H1 (cell line): Measurements from ENCODE around the gene ACTR3C. TPM values are rescaled to one million over a fixed set of nuclear protein-coding genes. Genes with fewer than 3 reads are reported as not detected.

Experiments used
- CTCF ChIA-PET: fragments of 300-600 bp; sonication (Branson Sonifier 250); formaldehyde crosslinking; loops from one replicate; lab custom pipeline; 2021; ENCODE audit not compliant: partially characterized antibody; lab: Charles Lee
- POLR2A ChIA-PET: fragments of 300-600 bp; sonication (Branson Sonifier 250); formaldehyde crosslinking; loops from one replicate; lab custom pipeline; 2021; ENCODE audit warnings: inconsistent platforms; ENCODE audit not compliant: partially characterized antibody; lab: Charles Lee
- DNase-seq, 2 experiments: peaks; one replicate each; pipeline versions ENCODE4 v3.0.0 to v3.0.0-alpha.2; 2010 to 2022; ENCODE audit warnings: low spot score in 2 of 2, low read depth in 1 of 2, mixed read lengths in 1 of 2
- FAIRE-seq: peaks from 2 replicates; lab custom pipeline; 2011; peaks lifted over from hg19 to GRCh38; lab: Jason Lieb, UNC
- H2AFZ ChIP-seq: 2 replicates; pipeline ENCODE4 v1.8.1; 2012; ENCODE audit warnings: low read length, inconsistent platforms
- H2AK5ac ChIP-seq: 2 replicates; pipeline ENCODE4 v1.6.1; 2013; ENCODE audit warnings: low read depth, low read length
- H2BK120ac ChIP-seq: replicated peaks from 2 replicates; pipeline ENCODE3; 2013; ENCODE audit warnings: low read depth, low read length, inconsistent platforms
- H2BK12ac ChIP-seq: 2 replicates; pipeline ENCODE4 v1.6.1; 2013; ENCODE audit warnings: low read depth, low read length
- H2BK15ac ChIP-seq: 2 replicates; pipeline ENCODE4 v1.6.1; 2013; ENCODE audit warnings: low read length
- H2BK20ac ChIP-seq: 2 replicates; pipeline ENCODE4 v1.6.1; 2013; ENCODE audit warnings: low read length
- H2BK5ac ChIP-seq: 2 replicates; pipeline ENCODE4 v1.6.1; 2013; ENCODE audit warnings: low read depth, low read length
- H3K14ac ChIP-seq: 2 replicates; pipeline ENCODE4 v1.6.1; 2013; ENCODE audit warnings: inconsistent platforms; ENCODE audit not compliant: insufficient read length
- H3K18ac ChIP-seq: 2 replicates; pipeline ENCODE4 v1.6.1; 2013; ENCODE audit warnings: low read length; ENCODE audit errors: extremely low read depth
- H3K23ac ChIP-seq: 2 replicates; pipeline ENCODE4 v1.6.1; 2013; ENCODE audit warnings: inconsistent platforms; ENCODE audit not compliant: insufficient read length
- H3K23me2 ChIP-seq: 2 replicates; pipeline ENCODE4 v1.6.1; 2013; ENCODE audit warnings: low read depth, low read length
- H3K27ac ChIP-seq: 2 replicates; pipeline ENCODE4 v1.6.1; 2011; ENCODE audit warnings: low read depth, low read length, inconsistent platforms
- H3K27me3 ChIP-seq, 4 experiments: replicated peaks in 1 of 4; 1 replicate in 1 of 4; 2 replicates in 3 of 4; pipeline versions ENCODE4 v1.6.1 to v1.8.1; 2011 to 2013; ENCODE audit warnings: low read length in 3 of 4, mild to moderate bottlenecking in 3 of 4, inconsistent platforms in 2 of 4, mixed read lengths in 2 of 4, moderate library complexity in 1 of 4; ENCODE audit not compliant: control insufficient read depth in 3 of 4, insufficient read depth in 3 of 4; ENCODE audit errors: extremely low read depth in 1 of 4
- H3K36me3 ChIP-seq, 4 experiments: 2 replicates each; pipeline versions ENCODE4 v1.6.1 to v1.8.1; 2011 to 2013; ENCODE audit warnings: mild to moderate bottlenecking in 4 of 4, low read length in 3 of 4, moderate library complexity in 2 of 4, control low read depth in 1 of 4, inconsistent platforms in 1 of 4; ENCODE audit not compliant: insufficient read depth in 4 of 4, control insufficient read depth in 2 of 4
- H3K4ac ChIP-seq: replicated peaks from 2 replicates; pipeline ENCODE3; 2013; ENCODE audit warnings: low read length, low read depth, mixed read lengths, inconsistent platforms; ENCODE audit not compliant: insufficient read length
- H3K4me1 ChIP-seq, 4 experiments: replicated peaks in 1 of 4; 1 replicate in 1 of 4; 2 replicates in 3 of 4; pipeline versions ENCODE4 v1.6.1 to v1.8.1; 2011 to 2013; ENCODE audit warnings: low read length in 3 of 4, inconsistent platforms in 2 of 4, mixed read lengths in 1 of 4; ENCODE audit not compliant: insufficient read depth in 4 of 4, control insufficient read depth in 3 of 4
- H3K4me2 ChIP-seq, 2 experiments: 2 replicates each; pipeline versions ENCODE4 v1.6.1 to v1.8.1; 2011 to 2013; ENCODE audit warnings: low read depth in 2 of 2, low read length in 2 of 2, control low read depth in 1 of 2, inconsistent platforms in 1 of 2, mild to moderate bottlenecking in 1 of 2; ENCODE audit not compliant: insufficient read depth in 1 of 2
- H3K4me3 ChIP-seq, 4 experiments: fragments of 200-600, 300-600 bp in 1 of 4; sonication (generic), shearing (Covaris generic), sonication (Bioruptor Twin) in 1 of 4; 2 replicates each; pipeline versions ENCODE4 v1.5.1 to v1.8.1; 2011 to 2016; ENCODE audit warnings: low read length in 4 of 4, low read depth in 3 of 4, control low read depth in 2 of 4, inconsistent platforms in 2 of 4, mild to moderate bottlenecking in 2 of 4, mixed read lengths in 1 of 4, moderate library complexity in 1 of 4; ENCODE audit not compliant: insufficient read depth in 2 of 4; ENCODE audit errors: extremely low read depth in 1 of 4
- H3K56ac ChIP-seq: replicated peaks from 2 replicates; pipeline ENCODE3; 2013; ENCODE audit warnings: low read depth, mild to moderate bottlenecking, mixed read lengths, low read length, inconsistent platforms; ENCODE audit not compliant: insufficient read length
- H3K79me1 ChIP-seq: 2 replicates; pipeline ENCODE4 v1.6.1; 2013; ENCODE audit warnings: low read depth, low read length, control low read depth
- H3K79me2 ChIP-seq, 2 experiments: 2 replicates each; pipeline versions ENCODE4 v1.6.1 to v1.8.1; 2012 to 2013; ENCODE audit warnings: low read length in 2 of 2, mild to moderate bottlenecking in 2 of 2, inconsistent platforms in 1 of 2; ENCODE audit not compliant: insufficient read depth in 2 of 2, control insufficient read depth in 1 of 2
- H3K9ac ChIP-seq, 4 experiments: replicated peaks in 1 of 4; 1 replicate in 1 of 4; 2 replicates in 3 of 4; pipeline versions ENCODE4 v1.6.1 to v1.8.1; 2011 to 2013; ENCODE audit warnings: low read depth in 3 of 4, low read length in 3 of 4, control low read depth in 2 of 4, mild to moderate bottlenecking in 2 of 4, moderate library complexity in 2 of 4, inconsistent platforms in 1 of 4; ENCODE audit errors: extremely low read depth in 1 of 4
- H3K9me3 ChIP-seq, 2 experiments: 2 replicates each; pipeline versions ENCODE4 v1.6.1 to v1.8.1; 2012 to 2013; ENCODE audit warnings: mild to moderate bottlenecking in 2 of 2, moderate library complexity in 2 of 2, control low read depth in 1 of 2, inconsistent platforms in 1 of 2, low read depth in 1 of 2, low read length in 1 of 2, mixed read lengths in 1 of 2; ENCODE audit not compliant: insufficient read depth in 2 of 2
- H4K20me1 ChIP-seq, 2 experiments: replicated peaks in 1 of 2; 2 replicates each; pipeline versions ENCODE3 to v1.8.1; 2011 to 2013; ENCODE audit warnings: inconsistent platforms in 2 of 2, low read length in 2 of 2, mild to moderate bottlenecking in 1 of 2; ENCODE audit not compliant: insufficient read depth in 2 of 2, control insufficient read depth in 1 of 2
- H4K5ac ChIP-seq: 2 replicates; pipeline ENCODE4 v1.6.1; 2013; ENCODE audit warnings: low read length, low read depth, mixed read lengths, inconsistent platforms; ENCODE audit not compliant: insufficient read length
- H4K8ac ChIP-seq: 2 replicates; pipeline ENCODE4 v1.8.0; 2013; ENCODE audit warnings: mild to moderate bottlenecking, moderate library complexity, low read length, inconsistent platforms; ENCODE audit not compliant: insufficient read depth; ENCODE audit errors: extremely low read depth
- H4K91ac ChIP-seq: replicated peaks from 2 replicates; pipeline ENCODE3; 2013; ENCODE audit warnings: low read length, mixed read lengths, inconsistent platforms; ENCODE audit not compliant: insufficient read length
- CHD2 ChIP-seq: IDR thresholded peaks from 2 replicates; pipeline ENCODE4 v1.6.1; 2012; ENCODE audit warnings: low read length, improper control_type of control experiment
- EP300 ChIP-seq, 2 experiments: IDR thresholded peaks; 1 replicate in 1 of 2; 2 replicates in 1 of 2; pipeline ENCODE4 v1.6.1; 2011 to 2012; ENCODE audit warnings: low read depth in 2 of 2, low read length in 2 of 2, mild to moderate bottlenecking in 2 of 2, borderline replicate concordance in 1 of 2, inconsistent platforms in 1 of 2, moderate library complexity in 1 of 2
- FOSL1 ChIP-seq: IDR thresholded peaks from 2 replicates; pipeline ENCODE4 v1.6.1; 2011; ENCODE audit warnings: mild to moderate bottlenecking, low read depth, low read length, moderate library complexity; ENCODE audit not compliant: insufficient read depth
- GABPA ChIP-seq: IDR thresholded peaks from 2 replicates; pipeline ENCODE4 v1.6.1; 2011; ENCODE audit warnings: mild to moderate bottlenecking, low read length, moderate library complexity, borderline replicate concordance; ENCODE audit not compliant: insufficient read depth
- JUND ChIP-seq: IDR thresholded peaks from 2 replicates; pipeline ENCODE4 v1.6.1; 2011; ENCODE audit warnings: mild to moderate bottlenecking, improper control_type of control experiment, low read length
- KDM4A ChIP-seq: IDR thresholded peaks from one replicate; pipeline ENCODE4 v1.7.1; 2012; ENCODE audit warnings: low read depth, mild to moderate bottlenecking, moderate library complexity, low read length, inconsistent platforms; ENCODE audit not compliant: severe bottlenecking
- RXRA ChIP-seq: IDR thresholded peaks from 2 replicates; pipeline ENCODE4 v1.6.1; 2011; ENCODE audit warnings: low read depth, mild to moderate bottlenecking, low read length, moderate library complexity; ENCODE audit not compliant: insufficient read depth
- TBP ChIP-seq: IDR thresholded peaks from 2 replicates; pipeline ENCODE4 v1.6.1; 2011; ENCODE audit warnings: low read depth, low read length, improper control_type of control experiment
- WGBS, 2 experiments: shearing (Covaris generic) in 1 of 2; methylation state at CpG; one replicate each; pipeline versions ENCODE4 v1.1.6 to v1.1.7; 2013 to 2015; ENCODE audit warnings: low lambda C conversion rate in 2 of 2, mixed read lengths in 2 of 2, inconsistent platforms in 1 of 2, low coverage in 1 of 2, missing lambda C conversion rate in 1 of 2; ENCODE audit not compliant: insufficient replicate concordance in 2 of 2, insufficient coverage in 1 of 2, insufficient read length in 1 of 2; ENCODE audit errors: extremely low coverage in 1 of 2, missing lambda C conversion rate in 1 of 2; 5-methylcytosine and 5-hydroxymethylcytosine counted together
- polyA plus RNA-seq, 7 experiments: library from polyadenylated mRNA; depleted of rRNA in 3 of 7; stranded (reverse) in 5 of 7; unstranded in 2 of 7; fragments of >200 nt in 5 of 7; fragments of 200-250 nt in 2 of 7; gene quantifications; 1 replicate in 5 of 7; 2 replicates in 1 of 7; 4 replicates in 1 of 7; pipeline versions ENCODE4 v1.2.1 to v1.2.3, GENCODE V29; 2011 to 2013; ENCODE audit warnings: missing spikeins in 2 of 7, mixed read lengths in 2 of 7
- total RNA-seq: library from RNA; stranded (reverse); fragmentation: NEBNext Ultra II Directional; extraction: Animal tissue kit (Norgen Biotek cat#: 25700); gene quantifications from 2 replicates; pipeline ENCODE4 v1.2.1, GENCODE V29; 2021
- TF ChIP-seq, protein P1 (sequence below): IDR thresholded peaks from 2 replicates; pipeline ENCODE4 v1.6.1; 2011; ENCODE audit warnings: low read length, improper control_type of control experiment

Gene ACTR3C
- total and polyA plus RNA-seq, 2 of the 8 experiments (the other 6 are each of a cell fraction or from before 2014, with no cell fraction given): 1.5 TPM; not detected in 1

DNA sequence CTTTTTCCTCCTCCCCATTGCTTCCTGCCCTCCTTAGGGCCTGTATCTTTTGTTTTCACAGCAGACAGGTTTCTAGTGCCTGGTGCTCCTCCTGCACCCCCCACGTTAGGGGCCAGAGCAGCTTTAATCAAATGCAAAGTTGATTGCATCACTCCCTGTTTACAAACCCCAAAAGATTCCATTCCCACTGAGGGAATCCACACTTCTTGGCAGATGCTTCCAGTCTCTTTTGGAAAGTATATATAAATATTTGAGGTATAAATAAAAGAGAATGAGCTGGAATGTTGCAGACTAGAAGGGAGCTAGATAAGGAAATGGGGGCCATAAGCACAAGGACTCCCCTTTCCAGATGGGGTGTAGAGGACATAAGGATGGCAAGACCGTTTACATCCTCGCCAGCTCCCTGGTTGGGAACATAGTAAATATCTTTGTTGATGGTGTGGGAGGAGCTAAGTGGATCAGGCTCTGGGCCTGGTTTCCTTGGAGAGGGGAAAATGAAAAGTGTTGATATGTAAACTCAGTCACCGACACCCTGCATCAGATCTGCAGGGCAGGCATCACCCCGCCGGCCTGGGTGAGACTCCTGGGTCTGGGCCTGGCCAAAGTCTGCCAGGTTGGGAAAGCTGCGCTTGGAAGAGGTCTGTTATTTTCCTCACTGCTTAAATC lies 11.9 kb upstream of the ACTR3C start:
- H3K4ac ChIP-seq: no peak overlapping the region
- no peak overlapping the region for H3K56ac ChIP-seq
- peak overlapping the region; percentile 71; the same call in 1 of the 2 replicates for H3K18ac ChIP-seq
- peak; percentile 62 for FAIRE-seq
- H3K27me3 ChIP-seq: peaks cover 0 to 2% (median 1%) of the 10 kb centered on the region in 4 experiments; a peak in 1 of 7 replicates
- no peak overlapping the region; a peak in 2 of 7 replicates for H3K9ac ChIP-seq
- no peak overlapping the region for H3K23ac ChIP-seq
- H4K91ac ChIP-seq: peak overlapping the region; percentile 8
- peaks cover 6% of the 10 kb centered on the region for H3K79me1 ChIP-seq
- peak overlapping the region; percentile 99; the same call in 1 of the 2 replicates for H2AK5ac ChIP-seq
- H2BK120ac ChIP-seq: no peak overlapping the region
- POLR2A ChIA-PET: interaction anchor here (0.7 to 7.6 kb wide), 16 partner anchors 8 to 79 kb away, joined by 3 to 76 read pairs (median 4); partner anchors contain the start of genes ACTR3C, LRRC61 and REPIN1
- H4K20me1 ChIP-seq: peaks cover 9 to 18% of the 10 kb centered on the region in 2 experiments
- H2BK5ac ChIP-seq: peak overlapping the region; percentile 89
- H2AFZ ChIP-seq: no peak overlapping the region
- DNase-seq: peak in 1 of 2 experiments; percentile 54
- peak overlapping the region; percentile 15 for H4K5ac ChIP-seq
- H3K23me2 ChIP-seq: peaks cover 5% of the 10 kb centered on the region; the same call in 1 of the 2 replicates
- no peak overlapping the region for H4K8ac ChIP-seq
- no peak overlapping the region for H3K14ac ChIP-seq
- no peaks in the 10 kb centered on the region for H3K9me3 ChIP-seq
- peak overlapping the region; percentile 60; the same call in 1 of the 2 replicates for H3K27ac ChIP-seq
- H3K4me2 ChIP-seq: peak overlapping the region; percentile 31 to 52; a peak in 3 of 4 replicates
- H3K36me3 ChIP-seq: peaks cover 2 to 25% (median 11%) of the 10 kb centered on the region in 4 experiments; a peak in 6 of 8 replicates
- 38% methylated on average over 7 of the region's 7 CpGs; no CpG with 5 or more reads in 1 of the 2 experiments for WGBS, 2 experiments
- H2BK20ac ChIP-seq: 0 out of 2 replicates have a peak overlapping the region, but pooled peaks have one; percentile 9
- peak overlapping the region; percentile 99 for H2BK12ac ChIP-seq
- peaks cover 0 to 18% of the 10 kb centered on the region in 2 experiments; a peak in 2 of 4 replicates for H3K79me2 ChIP-seq
- H3K4me1 ChIP-seq: peaks cover 11 to 58% (median 32%) of the 10 kb centered on the region in 4 experiments
- CTCF ChIA-PET: interaction anchor here (0.8 to 2.2 kb wide), 7 partner anchors 8 to 83 kb away, joined by 3 to 10 read pairs (median 3); no protein-coding TSS in a partner anchor
- peak overlapping the region in 1 of 4 experiments; percentile 22; a peak in 1 of 8 replicates for H3K4me3 ChIP-seq
- no peak overlapping the region for H2BK15ac ChIP-seq
- TF ChIP-seq KDM4A (no peak), TBP (no peak), JUND (peak; percentile 88), FOSL1 (no peak), RXRA (no peak), GABPA (no peak), EP300 (IDR thresholded peaks at IDR 0.05; ENCODE audit: borderline replicate concordance in 1 of 2, low read depth in 2 of 2, low read length in 2 of 2) (peak in 1 of 2 experiments; percentile 85; a peak in 1 of 3 replicates), CHD2 (no peak)
- TF ChIP-seq, protein P1, sequence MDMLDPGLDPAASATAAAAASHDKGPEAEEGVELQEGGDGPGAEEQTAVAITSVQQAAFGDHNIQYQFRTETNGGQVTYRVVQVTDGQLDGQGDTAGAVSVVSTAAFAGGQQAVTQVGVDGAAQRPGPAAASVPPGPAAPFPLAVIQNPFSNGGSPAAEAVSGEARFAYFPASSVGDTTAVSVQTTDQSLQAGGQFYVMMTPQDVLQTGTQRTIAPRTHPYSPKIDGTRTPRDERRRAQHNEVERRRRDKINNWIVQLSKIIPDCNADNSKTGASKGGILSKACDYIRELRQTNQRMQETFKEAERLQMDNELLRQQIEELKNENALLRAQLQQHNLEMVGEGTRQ: no peak
